Adrenal gland (tissue), 12 donors: ENCODE results near the gene SIM2. TPM values are rescaled to one million over a fixed set of nuclear protein-coding genes. Genes with fewer than 3 reads are reported as not detected.

ENCODE experiments used
- DNase-seq, 7 donors: peaks; one replicate each; pipeline ENCODE4 v3.0.0-alpha.2; 2019 to 2020
- H3K27ac ChIP-seq, 5 donors: fragments of 200-600 bp; sonication (generic) in 4 of 5; 1 replicate in 3 of 5; 2 replicates in 2 of 5; pipeline versions ENCODE4 v1.5.1 to v1.8.0; 2016 to 2020; ENCODE audit warnings: mild to moderate bottlenecking in 1 of 5
- H3K27me3 ChIP-seq: fragments of 200-600 bp; 2 replicates; pipeline ENCODE4 v1.8.0; 2021
- H3K36me3 ChIP-seq, 2 donors: fragments of 200-600 bp; replicated peaks in 1 of 2; 1 replicate in 1 of 2; 2 replicates in 1 of 2; pipeline versions ENCODE4 v1.5.1 to v1.8.0; 2018 to 2022
- H3K4me1 ChIP-seq, 2 donors: fragments of 200-600 bp; replicated peaks in 1 of 2; 1 replicate in 1 of 2; 2 replicates in 1 of 2; pipeline versions ENCODE4 v1.5.1 to v1.8.0; 2018 to 2021
- H3K4me3 ChIP-seq, 4 donors: fragments of 200-600 bp; sonication (generic) in 3 of 4; one replicate each; pipeline ENCODE4 v1.5.1; 2016 to 2018
- H3K9me3 ChIP-seq, 3 donors: fragments of 200-600 bp; sonication (generic) in 1 of 3; replicated peaks in 1 of 3; 1 replicate in 2 of 3; 2 replicates in 1 of 3; pipeline versions ENCODE4 v1.5.1 to v1.8.0; 2016 to 2021
- POLR2A ChIP-seq, 2 donors: fragments of 450-650 bp; IDR thresholded peaks; one replicate each; pipeline ENCODE4 v1.6.1; 2017; ENCODE audit warnings: antibody characterized with exemption in 2 of 2, mild to moderate bottlenecking in 2 of 2, moderate library complexity in 1 of 2
- WGBS, 4 donors: extraction: QIAGEN DNeasy Blood & Tissue Kit in 2 of 4; methylation state at CpG; one replicate each; pipeline versions ENCODE4 v1.1.5 to v1.1.7; 2013 to 2017; 5-methylcytosine and 5-hydroxymethylcytosine counted together
- intact Hi-C, 2 donors: fragments of 100-400 bp; cut with DNase I; formaldehyde crosslinking; loops; one replicate each; pipeline versions ENCODE4 v1.14.1 to v1.15.0; 2022 to 2023
- polyA plus RNA-seq, 3 donors: library from polyadenylated mRNA; stranded (reverse); fragments of 200-250 nt in 2 of 3; fragments of 350-450 nt in 1 of 3; fragmentation: Illumina TruSeq in 1 of 3; extraction: RNeasy Lipid Tissue Mini Kit (QIAGEN cat#74804) in 1 of 3; gene quantifications; one replicate each; pipeline ENCODE4 v1.2.3, GENCODE V29; 2013 to 2014
- total RNA-seq, 9 donors: library from RNA; depleted of rRNA in 4 of 9; stranded (reverse); fragments of >200 nt in 4 of 9; fragments of 120-200 nt in 1 of 9; fragmentation: NEBNext Ultra II Directional in 1 of 9; extraction: Animal tissue kit (Norgen Biotek cat#: 25700) in 1 of 9; gene quantifications; one replicate each; pipeline versions ENCODE4 v1.1.0 to v1.2.4, GENCODE V29; 2013 to 2023
- TF ChIP-seq, protein P1 (sequence below), 6 experiments: fragments of 450-650 bp in 4 of 6; fragments of 200-600 bp in 2 of 6; sonication (generic) in 1 of 6; IDR thresholded peaks; 1 replicate in 5 of 6; 2 replicates in 1 of 6; pipeline versions ENCODE4 v1.5.1 to v1.8.0; 2016 to 2021; ENCODE audit warnings: antibody characterized with exemption in 6 of 6, mild to moderate bottlenecking in 2 of 6, moderate library complexity in 1 of 6
- donor health status: healthy with polysubstance abuse.
- donor health status: Bipolar disorder and iron deficiency.
- donor health status: DM: yes; HTN: yes; CAD: no.
- donor health status: DM: no; HTN: no; CAD: no.
- donor health status: DM: no; HTN: no; CAD: no.
- donor health status: DM: yes; HTN: yes; CAD: no.

The SIM2 gene
- total and polyA plus RNA-seq, 12 donors, result 0.03 to 0.55 (median 0.15) TPM; not detected in 5

DNA sequence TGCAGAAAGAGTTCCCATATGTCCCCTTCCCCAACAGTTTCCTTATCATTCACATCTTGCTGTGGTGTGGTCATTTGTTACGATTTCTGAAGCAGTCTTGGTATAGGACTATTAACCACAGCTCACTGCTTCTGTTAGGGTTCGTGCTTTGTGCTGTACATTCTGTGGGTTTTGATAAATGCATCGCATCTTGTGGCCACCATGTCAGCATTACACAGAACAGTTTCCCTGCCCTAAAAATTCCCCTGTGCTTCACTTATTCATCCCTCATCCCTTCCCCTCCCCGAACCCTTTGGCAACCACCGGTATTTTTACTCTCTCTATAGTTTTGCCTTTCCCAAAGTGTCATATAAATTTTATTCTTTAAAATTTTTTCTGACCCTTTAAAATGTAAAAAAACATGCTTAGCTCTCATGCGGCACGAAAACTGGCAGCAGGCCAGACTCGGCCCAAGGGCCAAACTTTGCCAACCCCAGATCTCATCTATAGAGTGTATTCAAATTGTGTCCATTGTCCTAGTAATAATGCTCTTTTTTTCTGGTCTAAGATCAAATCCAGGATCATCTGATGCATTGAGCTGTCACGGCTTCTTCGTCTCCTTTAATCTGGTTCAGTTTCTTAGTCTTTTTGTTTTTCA, 78.2 kb downstream of the SIM2 start:
- TF ChIP-seq, protein P1, sequence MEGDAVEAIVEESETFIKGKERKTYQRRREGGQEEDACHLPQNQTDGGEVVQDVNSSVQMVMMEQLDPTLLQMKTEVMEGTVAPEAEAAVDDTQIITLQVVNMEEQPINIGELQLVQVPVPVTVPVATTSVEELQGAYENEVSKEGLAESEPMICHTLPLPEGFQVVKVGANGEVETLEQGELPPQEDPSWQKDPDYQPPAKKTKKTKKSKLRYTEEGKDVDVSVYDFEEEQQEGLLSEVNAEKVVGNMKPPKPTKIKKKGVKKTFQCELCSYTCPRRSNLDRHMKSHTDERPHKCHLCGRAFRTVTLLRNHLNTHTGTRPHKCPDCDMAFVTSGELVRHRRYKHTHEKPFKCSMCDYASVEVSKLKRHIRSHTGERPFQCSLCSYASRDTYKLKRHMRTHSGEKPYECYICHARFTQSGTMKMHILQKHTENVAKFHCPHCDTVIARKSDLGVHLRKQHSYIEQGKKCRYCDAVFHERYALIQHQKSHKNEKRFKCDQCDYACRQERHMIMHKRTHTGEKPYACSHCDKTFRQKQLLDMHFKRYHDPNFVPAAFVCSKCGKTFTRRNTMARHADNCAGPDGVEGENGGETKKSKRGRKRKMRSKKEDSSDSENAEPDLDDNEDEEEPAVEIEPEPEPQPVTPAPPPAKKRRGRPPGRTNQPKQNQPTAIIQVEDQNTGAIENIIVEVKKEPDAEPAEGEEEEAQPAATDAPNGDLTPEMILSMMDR (IDR thresholded peaks at IDR 0.05), result no peak
- no peak for TF ChIP-seq POLR2A (IDR thresholded peaks at IDR 0.05)

DNA sequence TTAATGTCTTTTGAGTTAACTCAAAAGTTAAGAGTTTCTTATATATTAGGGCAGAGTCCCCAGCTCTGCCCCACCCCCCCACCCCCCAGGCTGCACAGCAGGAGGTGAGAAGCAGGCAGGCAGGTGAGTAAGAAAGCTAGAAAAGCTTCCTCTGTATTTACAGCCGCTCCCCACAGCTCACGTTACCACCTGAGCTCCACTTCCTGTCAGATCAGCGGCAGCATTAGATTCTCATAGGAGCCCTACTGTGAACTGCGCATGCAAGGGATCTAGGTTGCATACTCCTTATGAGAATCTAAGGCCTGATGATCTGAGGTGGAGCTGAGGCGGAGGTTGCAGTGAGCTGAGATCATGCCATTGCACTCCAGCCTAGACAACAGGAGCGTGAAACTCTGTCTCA, 81.9 kb downstream of the SIM2 start:
- H3K27me3 ChIP-seq, result no peaks in the 10 kb centered on the region
- DNase-seq, result no peak
- TF ChIP-seq, protein P1 (IDR thresholded peaks at IDR 0.05), result no peak
- TF ChIP-seq POLR2A (IDR thresholded peaks at IDR 0.05), result no peak
- H3K4me3 ChIP-seq, result no peak overlapping the region
- no peak overlapping the region for H3K27ac ChIP-seq
- WGBS, 4 donors, result 80 to 100% (median 91%) methylated on average over 4 to 6 of the region's 6 CpGs
- intact Hi-C loops, result no loop called here
- no peaks in the 10 kb centered on the region for H3K36me3 ChIP-seq
- H3K9me3 ChIP-seq, result no peaks in the 10 kb centered on the region
- H3K4me1 ChIP-seq, result no peaks in the 10 kb centered on the region

More for the DNA sequence above, 78.2 kb downstream of the SIM2 start:
- WGBS, 4 donors, result 74 to 82% (median 78%) methylated on average over 10 of the region's 10 CpGs
- Histone ChIP-seq H3K27me3 (no peaks in the 10 kb centered on the region), H3K9me3 (no peaks in the 10 kb centered on the region), H3K36me3 (no peaks in the 10 kb centered on the region), H3K4me3 (no peak overlapping the region), H3K4me1 (peaks cover 6 to 15% of the 10 kb centered on the region in 2 donors), H3K27ac (no peak overlapping the region)
- intact Hi-C loops, result no loop called here
- DNase-seq, result no peak

DNA sequence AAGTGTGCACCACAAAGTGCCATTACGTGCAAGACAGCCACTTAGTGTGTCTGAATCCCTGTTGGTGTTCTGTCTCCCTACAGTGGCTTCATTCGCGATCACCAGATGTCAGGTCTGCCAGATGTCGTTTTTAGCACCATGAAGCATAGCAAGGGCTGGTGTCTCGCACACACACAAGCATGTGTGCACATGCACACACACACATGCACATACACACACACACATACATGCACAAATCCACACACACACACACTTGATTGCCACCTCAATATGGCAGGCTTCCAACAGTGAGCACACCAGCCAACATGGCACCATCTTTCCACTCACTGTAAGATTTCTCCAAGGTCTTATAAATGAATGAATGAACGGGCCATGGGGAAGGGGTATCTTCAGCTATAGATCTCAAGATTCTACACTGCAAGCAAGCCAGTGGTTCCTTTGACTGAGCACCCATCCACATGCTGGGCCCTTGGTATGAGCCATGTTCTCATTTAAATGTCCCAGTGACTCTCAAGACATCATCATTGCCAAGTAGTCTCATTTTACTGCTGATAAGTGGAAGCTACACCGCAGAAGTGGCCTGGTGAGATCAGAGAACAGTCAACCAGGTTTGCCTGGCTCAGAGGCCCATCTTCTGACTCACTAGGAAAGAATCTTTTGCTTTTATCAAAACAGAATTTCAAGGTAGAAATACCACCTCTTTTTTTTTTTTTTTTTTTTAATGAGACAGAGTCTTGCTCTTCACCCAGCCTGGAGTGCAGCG, 84.9 kb downstream of the SIM2 start:
- peak in 6 of 7 donors; percentile 67 to 85 (median 76) for DNase-seq
- no peaks in the 10 kb centered on the region for H3K36me3 ChIP-seq
- no peak overlapping the region for H3K4me3 ChIP-seq
- TF ChIP-seq, protein P1 (IDR thresholded peaks at IDR 0.05), result no peak
- TF ChIP-seq POLR2A (IDR thresholded peaks at IDR 0.05), result no peak
- intact Hi-C loops, result no loop called here
- 78 to 90% (median 82%) methylated on average over 8 of the region's 8 CpGs for WGBS, 4 donors
- H3K4me1 ChIP-seq, result no peaks in the 10 kb centered on the region
- no peaks in the 10 kb centered on the region for H3K27me3 ChIP-seq
- H3K9me3 ChIP-seq, result no peaks in the 10 kb centered on the region
- H3K27ac ChIP-seq, result peak overlapping the region in 2 of 5 donors; percentile 20 to 72

DNA sequence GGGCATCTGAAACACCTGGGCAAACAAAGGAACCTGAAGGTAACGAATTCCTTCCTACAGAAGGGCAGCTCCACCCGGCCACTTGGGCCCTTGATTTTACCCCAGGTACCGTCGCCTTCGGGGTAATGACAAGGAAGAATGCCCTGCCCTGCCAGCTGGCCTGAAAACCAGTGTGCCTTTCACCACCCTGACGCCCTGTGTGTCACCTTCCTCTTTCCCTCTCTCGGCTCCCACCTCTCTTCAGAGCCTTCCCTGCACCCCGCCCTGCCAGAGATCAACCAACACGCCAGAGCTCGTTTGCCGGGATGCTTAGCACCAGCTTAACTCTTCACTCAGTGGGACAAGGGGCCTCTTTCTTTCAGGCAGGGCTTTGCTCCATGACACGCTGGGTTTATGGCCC, 86.0 kb downstream of the SIM2 start:
- peak in 1 of 7 donors; percentile 39 for DNase-seq
- H3K36me3 ChIP-seq, result no peaks in the 10 kb centered on the region
- H3K9me3 ChIP-seq, result no peaks in the 10 kb centered on the region
- no peaks in the 10 kb centered on the region for H3K27me3 ChIP-seq
- TF ChIP-seq POLR2A (IDR thresholded peaks at IDR 0.05), result no peak
- TF ChIP-seq, protein P1 (IDR thresholded peaks at IDR 0.05), result no peak
- no peak overlapping the region for H3K4me3 ChIP-seq
- no peak overlapping the region for H3K27ac ChIP-seq
- intact Hi-C loops, result no loop called here
- 89 to 95% (median 94%) methylated on average over 12 of the region's 12 CpGs for WGBS, 4 donors
- no peaks in the 10 kb centered on the region for H3K4me1 ChIP-seq
